Activated CD4-positive, alpha-beta T cell treated with anti-CD3 and anti-CD28 coated beads for 4 hours (primary cell): ENCODE measurements around the gene CRYL1.
A peak's percentile ranks its signal among the peaks of the same experiment; 100 is the strongest.

ENCODE experiments used
- DNase-seq, 2 donors: peaks; one replicate each; pipeline ENCODE4 v3.0.0-alpha.2; 2020

CRYL1 gene

DNA sequence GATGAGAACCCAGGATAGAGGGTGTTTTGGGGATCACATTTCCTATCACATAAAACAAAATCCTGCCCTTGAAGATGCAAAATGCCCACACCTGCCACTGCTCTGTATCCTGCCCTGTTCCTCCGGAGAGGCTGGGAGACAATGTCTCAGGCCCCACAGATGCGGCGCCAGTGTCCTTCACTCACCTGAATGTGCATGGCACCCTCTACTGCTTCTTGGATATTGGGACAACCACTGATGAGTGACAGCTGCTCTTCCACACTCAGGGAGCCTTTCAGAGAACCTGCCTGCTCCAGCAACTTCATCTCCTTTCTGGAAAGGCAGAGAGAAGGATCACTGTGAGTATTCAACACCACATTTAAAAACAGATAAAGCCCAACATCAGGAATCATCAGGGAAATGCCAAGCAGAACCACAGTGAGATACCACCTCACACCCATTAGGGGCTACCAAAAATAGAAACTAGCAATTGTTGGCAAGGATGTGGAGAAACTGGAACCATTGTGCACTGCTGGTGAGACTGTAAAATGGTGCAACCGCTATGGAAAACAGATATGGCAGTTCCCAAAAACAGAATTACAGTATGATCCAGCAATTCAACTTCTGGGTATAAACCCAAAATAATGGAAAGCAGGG is 36.4 kb downstream of the CRYL1 start:
- DNase-seq = no peak

DNA sequence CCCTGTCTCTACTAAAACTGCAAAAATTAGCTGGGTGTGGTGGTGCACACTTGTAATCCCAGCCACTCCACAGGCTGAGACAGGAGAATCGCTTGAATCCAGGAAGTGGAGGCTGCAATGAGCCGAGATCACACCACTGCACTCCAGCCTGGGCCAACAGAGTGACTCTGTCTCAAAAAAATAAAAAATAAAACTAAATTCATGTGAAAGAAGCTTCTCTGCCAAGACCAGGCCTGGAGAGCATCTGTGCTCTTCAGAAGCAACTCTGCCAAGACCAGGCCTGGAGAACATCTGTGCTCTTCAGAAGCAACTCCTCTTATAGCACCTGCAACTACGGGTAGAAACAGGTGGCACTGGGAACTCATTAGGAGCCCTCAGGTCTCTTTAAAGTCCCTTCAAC is 37.7 kb downstream of the CRYL1 start:
- no peak for DNase-seq

DNA sequence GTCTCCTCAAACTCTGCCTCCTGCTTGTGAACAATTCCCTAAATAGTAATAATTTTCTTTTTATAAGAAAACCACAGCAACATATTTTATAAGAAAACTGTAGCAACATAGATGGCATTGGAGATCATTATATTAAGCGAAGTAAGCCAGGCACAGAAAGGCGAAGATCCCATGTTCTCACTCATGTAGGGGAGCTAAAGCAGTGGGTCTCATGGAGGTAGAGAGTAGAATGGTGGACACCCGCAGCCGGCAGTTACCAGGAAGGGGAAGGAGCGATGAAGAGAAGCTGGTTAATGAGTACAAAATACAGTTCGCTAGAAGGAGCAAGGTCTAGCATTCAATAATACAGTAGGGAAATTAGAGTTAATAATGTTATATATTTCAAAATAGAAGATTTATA is 42.9 kb downstream of the CRYL1 start:
- DNase-seq = no peak

DNA sequence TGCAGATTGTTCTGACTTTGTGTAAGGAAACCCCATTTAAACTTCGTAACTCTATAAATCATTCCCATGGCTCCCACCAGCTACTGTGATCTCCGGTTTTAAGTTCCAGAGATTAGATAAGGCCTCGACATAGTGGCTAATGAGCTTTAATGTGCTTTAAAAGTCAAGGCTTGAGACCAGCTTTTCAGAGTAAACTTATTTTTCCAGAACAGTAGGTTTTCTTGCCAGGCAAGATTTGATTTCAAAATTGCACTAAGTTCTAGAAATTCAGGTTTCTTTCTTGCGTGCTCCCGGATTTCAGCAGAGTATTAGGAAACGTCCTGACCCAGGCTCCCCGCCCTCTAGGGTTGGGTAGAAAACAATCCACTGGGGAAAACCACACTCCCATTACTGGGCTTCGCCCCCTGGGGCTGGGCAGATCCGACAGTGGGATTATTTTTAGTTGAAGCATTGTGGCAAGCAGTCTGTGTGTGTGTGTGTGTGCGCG is 43.3 kb downstream of the CRYL1 start:
- DNase-seq = no peak

DNA sequence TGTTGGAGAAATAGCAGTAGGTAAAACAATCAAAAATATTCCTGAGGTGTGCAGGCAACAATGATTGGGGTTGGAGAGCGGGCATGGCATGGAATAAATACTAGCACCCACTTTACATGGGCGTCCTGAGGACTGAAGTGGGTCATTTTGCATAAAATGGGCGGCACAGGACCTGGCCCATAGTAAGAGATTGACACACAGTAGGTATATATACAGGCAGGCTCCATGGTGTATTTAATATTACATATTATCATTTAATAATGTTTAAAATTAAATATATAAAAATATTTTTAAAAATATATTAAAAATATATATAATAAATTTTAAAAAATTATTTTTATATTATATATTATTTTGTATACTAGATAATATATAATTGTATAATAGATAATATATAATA is 48.3 kb downstream of the CRYL1 start:
- no peak for DNase-seq

DNA sequence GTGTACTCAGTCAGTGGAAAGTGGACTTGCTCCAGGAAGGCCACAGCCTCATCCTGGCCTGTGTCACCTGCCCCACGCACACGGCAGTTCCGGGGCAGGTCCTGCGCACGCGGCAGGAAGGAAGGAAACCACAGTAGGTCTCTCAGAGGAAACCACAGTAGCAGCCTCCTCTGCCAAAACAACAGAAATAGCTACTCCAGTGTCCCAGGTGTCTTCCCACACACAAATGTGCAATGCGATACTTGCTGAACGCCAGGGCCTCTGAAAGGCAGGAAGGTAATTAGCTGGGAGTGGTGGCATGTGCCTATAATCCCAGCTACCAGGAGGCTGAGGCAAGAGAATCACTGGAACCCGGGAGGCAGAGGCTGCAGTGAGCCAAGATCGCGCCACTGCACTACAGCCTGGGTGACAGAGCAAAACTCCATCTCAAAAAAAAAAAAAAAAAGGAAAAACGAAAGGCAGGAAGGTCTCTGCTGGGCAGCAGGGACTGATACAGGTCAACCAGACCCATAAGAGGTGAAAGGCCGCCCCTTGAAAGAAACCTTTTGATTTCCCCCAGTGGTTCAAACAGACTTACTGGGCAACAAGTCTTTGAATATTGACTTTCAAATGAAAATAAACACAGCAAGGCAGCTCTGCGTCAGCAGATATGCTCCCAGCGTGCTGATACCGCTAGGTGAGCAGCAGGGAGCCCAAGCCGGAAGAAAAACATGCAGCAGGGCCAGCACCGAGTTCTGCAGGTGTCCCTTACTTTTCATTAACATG is 49.5 kb downstream of the CRYL1 start:
- DNase-seq = peak; percentile 51 to 62

DNA sequence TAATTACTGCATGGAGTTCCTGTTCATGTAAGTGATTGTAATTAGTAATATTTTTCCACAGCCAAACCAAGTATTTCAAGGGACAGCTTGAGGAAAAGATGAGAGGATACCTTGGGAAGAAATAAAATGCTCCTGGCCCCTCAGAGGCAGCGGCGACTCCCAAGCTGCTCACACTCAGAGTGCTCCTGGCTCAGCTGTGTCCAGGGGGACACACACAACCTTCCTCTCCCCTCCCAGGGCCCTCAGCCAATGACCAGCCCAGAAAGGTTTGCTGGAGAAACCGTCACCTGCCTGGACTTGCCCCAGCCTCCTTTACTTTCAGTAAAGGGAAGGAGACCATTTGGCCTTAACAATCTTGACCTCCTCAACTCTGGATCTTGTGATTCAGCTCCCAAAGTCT is 51.1 kb downstream of the CRYL1 start:
- no peak for DNase-seq

DNA sequence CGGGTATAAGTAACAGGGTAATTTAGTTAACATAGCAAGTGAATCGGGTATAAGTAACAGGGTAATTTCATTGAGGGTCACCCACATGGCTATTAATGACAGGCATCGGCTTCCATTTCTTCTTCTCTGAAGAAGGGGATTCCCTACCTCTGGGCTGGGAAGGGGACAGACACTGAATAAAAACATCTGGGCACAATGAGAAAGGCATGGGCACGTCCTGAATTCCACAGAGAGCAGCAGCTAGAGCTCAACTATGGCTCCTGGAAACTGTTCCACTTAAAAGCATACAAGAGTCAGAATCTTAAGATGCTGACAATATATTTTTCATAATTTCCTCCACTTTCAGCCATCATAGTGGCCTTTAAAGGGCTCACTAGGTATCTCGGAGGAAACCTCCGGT is 51.8 kb downstream of the CRYL1 start:
- DNase-seq = no peak

DNA sequence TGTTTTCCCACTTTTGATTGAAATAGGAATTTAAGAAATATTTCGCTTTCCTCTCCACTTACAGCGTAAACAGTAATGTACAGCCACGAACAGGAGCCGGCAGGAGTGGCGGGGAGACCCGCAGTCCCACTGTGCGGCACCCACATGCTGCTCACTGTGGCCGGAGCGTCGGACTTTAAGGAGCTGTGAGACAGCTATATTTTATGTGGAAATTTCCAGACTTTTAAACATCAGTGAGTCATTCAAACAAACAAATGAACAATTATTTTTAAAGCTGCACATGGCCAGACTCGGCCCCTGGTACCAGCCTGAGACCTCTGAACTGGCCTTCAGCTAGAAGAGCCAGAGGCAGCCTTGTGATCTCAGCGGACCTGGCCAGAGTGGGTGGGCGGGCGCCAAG is 52.5 kb downstream of the CRYL1 start:
- no peak for DNase-seq

DNA sequence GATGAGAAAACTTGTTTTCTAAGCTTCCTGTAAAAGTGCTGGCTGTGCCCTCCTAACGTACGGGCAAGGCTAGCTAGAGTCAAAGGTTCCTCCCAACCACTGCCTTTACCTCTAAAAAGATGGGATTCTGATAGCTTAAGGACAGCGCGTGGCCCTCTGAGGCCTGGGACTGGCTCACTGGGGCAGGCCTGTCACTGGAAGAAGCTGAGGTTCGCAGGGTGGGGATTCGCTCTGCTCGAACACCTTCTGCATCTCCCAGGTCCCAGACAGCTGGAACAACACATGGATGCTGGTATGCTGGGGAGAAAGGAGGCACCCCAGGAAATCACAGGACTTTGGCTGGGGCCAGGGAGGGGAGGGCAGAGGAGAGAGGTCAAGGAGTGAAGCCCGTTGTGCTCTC is 53.1 kb downstream of the CRYL1 start:
- no peak for DNase-seq

DNA sequence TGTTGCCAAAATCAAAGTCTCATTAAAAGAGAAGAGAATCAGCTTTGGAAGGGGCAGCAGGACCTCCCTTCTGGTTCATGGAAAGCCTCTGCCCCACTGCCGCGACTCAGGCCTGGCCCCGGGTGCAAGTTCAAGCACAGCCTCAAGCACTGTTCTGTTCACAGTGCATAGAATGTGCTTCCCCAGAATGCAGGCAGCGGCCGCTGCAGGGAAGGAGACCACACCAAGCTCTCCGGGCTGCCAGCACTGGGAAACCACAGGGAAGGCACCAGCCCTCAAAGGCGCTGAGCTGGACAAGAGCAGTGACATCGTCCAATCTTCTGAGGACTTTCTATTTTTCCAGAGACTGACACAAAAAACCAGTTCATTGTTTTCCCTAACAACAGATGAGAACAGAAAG is 55.5 kb downstream of the CRYL1 start:
- DNase-seq = no peak

DNA sequence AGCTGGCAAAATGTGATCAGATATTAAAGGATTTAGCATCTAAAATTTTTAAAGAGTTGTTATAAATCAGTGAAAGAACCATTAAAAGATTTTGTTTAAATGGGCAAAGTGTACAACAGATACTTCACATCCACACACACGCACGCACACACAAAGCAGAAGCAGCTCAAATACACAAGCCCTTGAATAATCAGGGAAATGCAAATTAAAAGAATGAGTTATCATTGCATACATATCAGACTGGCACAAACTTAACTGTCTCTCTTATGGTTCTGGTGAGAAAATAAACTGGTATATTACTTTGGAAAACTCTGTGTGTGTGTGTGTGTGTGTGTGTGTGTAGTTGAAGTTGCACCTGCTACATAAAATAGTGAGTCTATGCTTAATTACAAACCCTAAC is 59.3 kb downstream of the CRYL1 start:
- no peak for DNase-seq

DNA sequence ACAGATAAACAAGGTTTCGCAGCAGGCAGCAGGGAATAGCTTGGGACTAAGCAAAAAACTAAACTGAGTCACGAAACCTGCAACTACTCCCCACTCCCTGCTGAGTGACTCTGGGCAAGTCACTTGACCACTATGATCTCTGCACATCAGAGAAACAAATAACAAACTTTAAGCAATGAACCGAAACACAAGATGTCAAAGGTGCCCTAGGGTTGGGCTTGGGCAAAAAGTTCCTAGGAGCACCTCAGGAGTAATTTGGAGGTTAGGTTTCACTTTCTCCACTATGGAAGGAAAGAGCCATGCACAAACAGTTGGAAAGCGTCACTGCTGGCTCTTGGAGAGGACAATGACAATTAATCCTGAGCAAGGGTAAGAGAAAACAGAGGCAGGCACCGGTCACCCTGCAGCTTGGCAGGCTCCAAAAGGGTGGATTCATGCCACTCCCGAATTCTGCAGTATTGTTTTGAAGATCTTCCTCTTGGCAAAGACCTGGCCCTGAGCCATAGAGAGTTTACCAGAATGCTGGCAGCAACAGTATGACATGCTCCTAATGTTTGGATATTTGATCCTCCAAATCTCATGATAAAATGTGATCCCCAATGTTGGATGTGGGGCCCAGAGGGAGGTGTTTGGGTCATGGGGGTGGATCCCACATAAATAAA is 60.3 kb downstream of the CRYL1 start:
- no peak for DNase-seq

DNA sequence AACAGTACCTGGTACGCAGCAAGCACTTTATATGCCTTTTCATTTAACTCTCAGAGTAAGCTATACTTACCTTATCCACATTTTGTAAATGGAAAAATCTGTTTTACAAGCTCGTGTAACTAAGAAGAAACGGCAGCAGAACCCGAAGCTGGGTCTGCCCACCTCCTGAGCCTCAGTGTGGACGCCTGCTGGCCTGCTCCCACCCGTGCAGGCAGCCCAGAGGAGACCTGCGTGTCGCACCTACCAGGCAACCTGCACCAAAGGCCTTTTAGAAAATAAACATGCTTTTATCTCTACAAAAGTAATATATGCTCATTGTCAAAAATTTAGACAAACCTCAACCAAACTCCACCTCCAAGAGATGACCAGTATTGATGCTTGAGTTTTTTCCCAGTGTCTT is 62.7 kb downstream of the CRYL1 start:
- no peak for DNase-seq

DNA sequence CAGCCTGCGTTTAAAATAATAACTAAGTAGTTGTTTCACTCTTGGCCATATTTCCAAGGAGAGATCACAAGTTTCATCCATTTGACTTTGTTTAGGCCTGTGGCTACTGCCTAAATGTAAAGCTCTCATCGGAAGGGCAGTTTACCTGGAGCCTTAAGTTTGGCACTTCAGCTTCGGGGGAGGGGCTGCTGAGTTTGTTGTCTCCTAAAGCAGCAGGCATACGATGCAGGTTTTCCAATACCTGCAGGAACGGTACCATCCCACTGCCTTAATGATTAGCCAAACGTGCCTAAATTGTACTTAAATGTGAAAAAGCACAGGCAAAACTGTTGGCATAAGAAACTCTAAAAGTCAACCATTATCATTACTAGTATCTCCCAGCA is 63.1 kb downstream of the CRYL1 start:
- no peak for DNase-seq

DNA sequence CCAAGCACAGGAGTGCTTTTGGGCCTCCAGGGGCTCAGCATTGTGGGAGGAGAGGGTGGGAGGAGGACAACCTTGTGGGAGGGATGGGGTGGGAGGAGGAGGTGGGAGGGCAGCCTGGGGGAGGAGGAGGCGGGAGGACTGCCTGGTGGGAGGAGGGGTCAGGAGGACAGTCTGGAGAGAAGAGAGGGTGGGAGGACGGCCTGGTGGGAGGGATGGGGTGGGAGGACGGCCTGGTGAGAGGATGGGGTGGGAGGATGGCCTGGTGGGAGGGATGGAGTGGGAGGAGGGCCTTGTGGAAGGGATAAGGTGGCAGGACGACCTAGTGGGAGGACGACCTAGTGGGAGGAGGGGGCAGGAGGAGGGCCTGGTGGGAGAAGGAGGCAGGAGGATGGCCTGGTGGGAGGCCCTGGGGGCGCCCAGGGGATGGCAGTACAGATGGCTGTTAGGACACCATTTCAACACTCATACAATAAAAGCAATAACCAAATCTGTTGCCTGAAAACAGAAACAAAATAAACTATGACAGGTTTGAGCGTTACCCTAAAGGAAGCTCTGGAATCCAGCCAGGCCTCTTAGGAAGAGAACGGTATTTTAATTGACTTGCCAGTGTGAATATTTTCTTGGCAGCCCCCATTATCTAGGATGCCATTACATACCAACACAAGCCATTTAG is 63.7 kb downstream of the CRYL1 start:
- no peak for DNase-seq

DNA sequence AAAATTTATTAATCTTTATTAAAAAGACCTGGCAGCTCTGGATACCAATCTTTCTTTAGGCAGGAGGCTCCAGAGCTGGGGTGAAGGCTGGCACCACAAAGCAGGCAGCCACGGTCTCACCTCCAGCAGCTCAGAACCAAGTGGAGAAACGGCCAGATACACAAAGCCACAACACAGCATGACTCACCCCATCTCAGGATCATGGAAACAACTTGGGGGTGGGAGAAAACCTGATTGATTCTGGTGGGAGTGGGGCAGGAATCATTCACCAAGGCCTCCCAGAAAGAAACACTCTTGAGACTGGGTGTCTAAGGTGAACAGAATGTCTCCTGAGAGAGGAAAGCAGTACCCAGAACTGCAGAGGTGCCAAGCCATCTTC is 64.2 kb downstream of the CRYL1 start:
- peak; percentile 16 to 28 for DNase-seq

DNA sequence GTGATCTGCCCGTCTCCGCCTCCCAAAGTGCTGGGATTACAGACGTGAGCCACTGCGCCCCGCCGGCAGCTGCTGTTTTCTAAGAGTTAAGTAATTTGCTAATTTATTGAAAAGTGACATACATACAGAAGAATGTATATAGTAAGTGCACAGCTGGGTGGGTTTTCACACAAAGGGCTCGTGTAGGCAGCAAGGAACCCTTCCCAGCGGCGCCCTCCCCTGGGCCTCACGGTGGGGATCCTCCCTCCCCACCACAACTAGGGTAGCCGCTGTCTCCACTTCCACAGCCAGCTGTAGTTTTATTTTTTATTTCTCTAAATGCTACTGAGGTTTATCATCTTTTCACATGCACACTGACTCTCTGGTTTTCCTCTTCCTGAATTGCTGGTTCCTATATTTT is 64.9 kb downstream of the CRYL1 start:
- no peak for DNase-seq

DNA sequence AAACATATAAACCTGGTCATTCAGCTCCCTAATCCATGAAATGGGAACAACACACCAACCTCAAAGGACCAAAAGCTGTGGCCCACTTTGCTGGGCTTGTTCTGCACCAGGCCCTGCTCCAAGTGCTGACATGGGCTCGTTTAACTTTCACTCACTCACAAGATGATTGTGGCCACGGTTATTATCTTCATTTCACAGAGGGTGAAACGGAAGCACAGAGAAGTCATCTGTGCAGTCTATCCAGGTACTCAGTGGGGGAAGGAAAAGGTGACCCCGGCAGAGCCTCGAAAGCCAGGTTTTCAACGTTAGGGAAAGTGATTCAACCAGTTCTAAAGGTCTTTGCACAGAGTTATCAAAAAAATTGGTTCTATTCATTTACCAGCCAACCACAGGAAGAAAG is 68.0 kb downstream of the CRYL1 start:
- DNase-seq = no peak

DNA sequence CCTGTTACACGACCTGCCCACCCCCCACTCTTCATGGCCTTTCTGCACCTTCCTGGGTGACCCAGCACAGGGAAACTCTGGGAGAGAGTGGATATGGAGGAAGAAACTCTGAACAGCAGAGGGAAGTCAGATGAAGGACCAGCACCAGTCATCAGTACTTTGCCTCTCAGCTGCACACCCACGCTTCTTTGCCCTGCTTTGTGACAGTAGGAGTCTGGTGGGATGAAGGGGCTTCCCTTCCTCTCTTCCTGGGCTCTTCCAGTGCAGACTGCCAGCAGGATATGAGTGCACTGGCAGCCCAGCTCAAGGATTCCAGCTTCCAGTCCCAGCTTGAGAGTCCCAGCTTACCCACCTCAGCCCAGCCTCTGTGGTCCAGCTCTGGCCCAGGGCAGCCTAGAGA is 68.9 kb downstream of the CRYL1 start:
- DNase-seq = no peak

DNA sequence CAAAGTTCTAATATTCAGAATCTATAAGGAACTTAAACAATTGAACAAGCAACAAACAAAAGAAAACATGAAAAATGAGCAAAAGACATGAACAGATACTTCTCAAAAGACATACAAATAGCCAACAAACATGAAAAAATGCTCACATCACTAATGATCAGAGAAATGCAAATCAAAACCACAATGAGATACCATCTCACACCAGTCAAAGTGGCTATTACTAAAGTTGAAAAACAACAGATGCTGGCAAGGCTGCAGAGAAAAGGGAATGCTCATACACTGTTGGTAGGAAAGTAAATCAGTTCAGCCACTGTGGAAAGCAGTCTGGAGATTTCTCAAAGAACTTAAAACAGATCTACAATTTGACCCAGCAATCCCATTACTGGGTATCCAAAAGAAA is 74.3 kb downstream of the CRYL1 start:
- no peak for DNase-seq

DNA sequence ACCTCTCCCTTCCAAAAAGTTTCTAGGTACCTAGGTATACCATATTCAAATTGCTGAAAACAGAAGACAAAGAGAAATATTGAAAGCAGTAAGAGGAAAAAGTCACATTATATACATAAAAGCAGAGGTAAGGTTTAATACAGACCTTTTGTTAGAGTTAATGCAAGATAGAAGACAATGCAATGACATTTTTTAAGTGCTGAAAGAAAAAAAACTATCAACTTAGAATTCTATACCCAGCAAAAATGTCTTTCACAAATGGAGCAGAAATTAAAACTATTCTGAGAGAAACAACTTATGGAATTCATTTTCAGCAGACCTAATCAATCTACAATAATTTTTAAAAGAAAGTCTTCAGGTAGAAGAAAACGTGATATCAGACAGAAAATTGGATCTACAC is 77.2 kb downstream of the CRYL1 start:
- DNase-seq = no peak

DNA sequence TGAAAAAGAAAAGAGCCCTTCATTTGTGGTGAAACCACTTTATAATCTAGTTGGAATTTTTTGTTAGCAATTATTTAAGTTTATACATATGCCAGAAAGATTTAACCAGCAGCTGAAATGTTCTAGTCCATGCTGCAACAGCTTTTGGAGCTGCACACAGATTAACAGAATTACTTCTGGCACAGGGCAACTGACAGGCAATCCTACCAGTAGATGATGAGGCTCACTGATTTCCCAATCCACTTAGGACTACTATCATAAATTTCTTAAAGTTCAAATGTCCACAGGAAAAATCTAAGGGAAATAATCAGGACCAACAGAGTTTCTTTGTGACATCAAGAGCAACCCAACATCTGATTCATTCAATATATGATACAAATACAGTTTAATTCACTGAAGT is 78.8 kb downstream of the CRYL1 start:
- no peak for DNase-seq

DNA sequence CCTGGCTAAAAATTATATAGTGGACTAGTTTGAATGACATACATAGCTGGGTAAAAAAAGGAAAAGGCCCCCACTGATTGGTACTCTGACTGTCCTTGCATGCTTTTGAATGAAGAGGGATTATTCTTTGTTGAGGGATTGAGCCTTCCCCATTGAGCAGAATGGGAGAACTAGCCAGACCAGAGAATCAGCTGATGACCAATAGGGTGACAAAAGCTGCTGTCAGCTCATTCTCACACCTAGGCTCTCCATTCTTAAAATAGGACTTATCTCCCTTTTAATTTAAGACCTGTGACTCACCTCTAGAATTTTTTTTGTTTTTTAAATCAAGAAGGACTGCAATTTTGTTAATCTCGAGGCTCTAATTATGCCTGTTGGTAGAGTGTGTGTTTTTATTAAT is 79.3 kb downstream of the CRYL1 start:
- DNase-seq = no peak
